Adipose tissue (tissue), 3 donors: ENCODE data around the gene KCNT1. TPM values are rescaled to one million over a fixed set of nuclear protein-coding genes. Genes with fewer than 3 reads are reported as not detected.

Source experiments
- H3K27ac ChIP-seq: one replicate; pipeline ENCODE4 v1.5.1; 2013; ENCODE audit warnings: low read depth, low read length
- WGBS, 3 donors: extraction: QIAGEN DNeasy Blood & Tissue Kit; methylation state at CpG; one replicate each; pipeline ENCODE4 v1.1.7; 2013; 5-methylcytosine and 5-hydroxymethylcytosine counted together
- polyA plus RNA-seq, 3 donors: library from polyadenylated mRNA; stranded (reverse); fragments of 200-250 nt; gene quantifications; one replicate each; pipeline ENCODE4 v1.2.3, GENCODE V29; 2013
- donor health status: healthy with polysubstance abuse.
- donor health status: Bipolar disorder and iron deficiency.
- donor health status: healthy.

The KCNT1 gene
- polyA plus RNA-seq, 3 donors = 0.09 to 1.0 (median 0.34) TPM

GRCh38 chr9:135768516-135769218 lies 66.7 kb downstream of the KCNT1 start:
- H3K27ac ChIP-seq = no peak overlapping the region
- WGBS, 3 donors = 82 to 89% (median 89%) methylated on average over 38 to 43 of the region's 43 CpGs

- no peak overlapping the region for H3K27ac ChIP-seq
- WGBS, 3 donors = 82 to 89% (median 87%) methylated on average over 30 to 32 of the region's 32 CpGs
These were observed 67.7 kb downstream of the KCNT1 start for GRCh38 chr9:135769489-135770202.

- 66 to 88% (median 83%) methylated on average over 19 of the region's 19 CpGs for WGBS, 3 donors
- no peak overlapping the region for H3K27ac ChIP-seq
These were observed 68.2 kb downstream of the KCNT1 start for GRCh38 chr9:135770203-135770535.

GRCh38 chr9:135770771-135771170 lies 68.8 kb downstream of the KCNT1 start:
- WGBS, 3 donors = 83 to 89% (median 84%) methylated on average over 22 to 26 of the region's 26 CpGs
- no peak overlapping the region for H3K27ac ChIP-seq

GRCh38 chr9:135771401-135772051 lies 69.5 kb downstream of the KCNT1 start:
- no peak overlapping the region for H3K27ac ChIP-seq
- WGBS, 3 donors = 78 to 85% (median 82%) methylated on average over 21 of the region's 21 CpGs

- H3K27ac ChIP-seq = no peak overlapping the region
- 84 to 91% (median 84%) methylated on average over 13 of the region's 13 CpGs for WGBS, 3 donors
These were observed 70.2 kb downstream of the KCNT1 start for GRCh38 chr9:135772056-135772646.

GRCh38 chr9:135772702-135773493 lies 70.9 kb downstream of the KCNT1 start:
- no peak overlapping the region for H3K27ac ChIP-seq
- WGBS, 3 donors = 56 to 66% (median 66%) methylated on average over 32 to 36 of the region's 36 CpGs

GRCh38 chr9:135773530-135774238 lies 71.7 kb downstream of the KCNT1 start:
- 71 to 80% (median 75%) methylated on average over 11 of the region's 11 CpGs for WGBS, 3 donors
- no peak overlapping the region for H3K27ac ChIP-seq

GRCh38 chr9:135774239-135774747 lies 72.3 kb downstream of the KCNT1 start:
- H3K27ac ChIP-seq = no peak overlapping the region
- 81 to 90% (median 88%) methylated on average over 15 of the region's 15 CpGs for WGBS, 3 donors

GRCh38 chr9:135774794-135775525 lies 73.0 kb downstream of the KCNT1 start:
- WGBS, 3 donors = 64 to 76% (median 75%) methylated on average over 22 to 24 of the region's 24 CpGs
- no peak overlapping the region for H3K27ac ChIP-seq

GRCh38 chr9:135775911-135776310 lies 73.9 kb downstream of the KCNT1 start:
- no peak overlapping the region for H3K27ac ChIP-seq
- 56 to 63% (median 61%) methylated on average over 7 of the region's 7 CpGs for WGBS, 3 donors

- no peak overlapping the region for H3K27ac ChIP-seq
- 77 to 83% (median 82%) methylated on average over 21 to 25 of the region's 25 CpGs for WGBS, 3 donors
These were observed 75.1 kb downstream of the KCNT1 start for GRCh38 chr9:135776893-135777622.

GRCh38 chr9:135777623-135778177 lies 75.7 kb downstream of the KCNT1 start:
- no peak overlapping the region for H3K27ac ChIP-seq

GRCh38 chr9:135778421-135778820 lies 76.4 kb downstream of the KCNT1 start:
- no peak overlapping the region for H3K27ac ChIP-seq
- 87 to 91% (median 89%) methylated on average over 17 to 19 of the region's 19 CpGs for WGBS, 3 donors

- no peak overlapping the region for H3K27ac ChIP-seq
- WGBS, 3 donors = 65 to 89% (median 82%) methylated on average over 14 of the region's 14 CpGs
These were observed 77.6 kb downstream of the KCNT1 start for GRCh38 chr9:135779571-135779970.

GRCh38 chr9:135780086-135780485 lies 78.1 kb downstream of the KCNT1 start:
- H3K27ac ChIP-seq = no peak overlapping the region
- 77 to 88% (median 85%) methylated on average over 16 of the region's 16 CpGs for WGBS, 3 donors
